OCI-LY3 (cell line): ENCODE measurements around the gene GPR18.

Experiments used
- H2AFZ ChIP-seq: fragments of 200-600, 300-600 bp; shearing (Covaris generic); 2 replicates; pipeline ENCODE4 v1.6.0; 2014; ENCODE audit warnings: antibody characterized with exemption, low read depth, low read length
- H3K27ac ChIP-seq: fragments of 200-600, 300-600 bp; sonication (generic); 2 replicates; pipeline ENCODE4 v1.5.1; 2014; ENCODE audit warnings: mild to moderate bottlenecking, low read length, moderate library complexity, mixed read lengths
- H3K27me3 ChIP-seq: fragments of 200-600, 300-600 bp; sonication (generic); 2 replicates; pipeline ENCODE4 v1.6.1; 2014; ENCODE audit warnings: low read depth, low read length, mixed read lengths
- H3K36me3 ChIP-seq: fragments of 200-600, 300-600 bp; sonication (generic); replicated peaks from 2 replicates; pipeline ENCODE3; 2014; ENCODE audit warnings: low read depth, low read length, mixed read lengths
- H3K4me1 ChIP-seq: fragments of 300-600, 200-600 bp; sonication (generic); 2 replicates; pipeline ENCODE4 v1.6.1; 2014; ENCODE audit warnings: low read length, mixed read lengths
- H3K4me2 ChIP-seq: fragments of 200-600, 300-600 bp; sonication (generic); 2 replicates; pipeline ENCODE4 v1.6.1; 2014; ENCODE audit warnings: low read length, mixed read lengths
- H3K4me3 ChIP-seq: fragments of 300-600, 200-600 bp; sonication (generic); 2 replicates; pipeline ENCODE4 v1.5.1; 2014; ENCODE audit warnings: antibody characterized with exemption, mild to moderate bottlenecking, low read length, moderate library complexity
- H3K79me2 ChIP-seq: fragments of 300-600, 200-600 bp; shearing (Covaris generic); 2 replicates; pipeline ENCODE4 v1.6.1; 2014; ENCODE audit warnings: mild to moderate bottlenecking, low read length, mixed read lengths
- H3K9ac ChIP-seq: fragments of 300-600, 200-600 bp; shearing (Covaris generic); 2 replicates; pipeline ENCODE4 v1.6.0; 2014; ENCODE audit warnings: mild to moderate bottlenecking, low read length, moderate library complexity
- H3K9me3 ChIP-seq: fragments of 200-600, 300-600 bp; shearing (Covaris generic); 2 replicates; pipeline ENCODE4 v1.6.1; 2014; ENCODE audit warnings: low read length, mixed read lengths; ENCODE audit not compliant: insufficient read depth
- H4K20me1 ChIP-seq: fragments of 200-600, 300-600 bp; sonication (generic); 2 replicates; pipeline ENCODE4 v1.6.1; 2016; ENCODE audit warnings: low read length, mixed read lengths; ENCODE audit not compliant: insufficient read depth
- EZH2phosphoT487 ChIP-seq: fragments of 200-600 bp; shearing (Covaris generic); IDR thresholded peaks from 2 replicates; pipeline ENCODE4 v1.6.1; 2018; ENCODE audit warnings: antibody characterized with exemption, mixed run types, low read depth
- TF ChIP-seq, protein P1 (sequence below): fragments of 200-600, 300-600 bp; sonication (generic); IDR thresholded peaks from 2 replicates; pipeline ENCODE4 v1.5.1; 2014; ENCODE audit warnings: antibody characterized with exemption, low read length, low read depth

Gene GPR18, protein sequence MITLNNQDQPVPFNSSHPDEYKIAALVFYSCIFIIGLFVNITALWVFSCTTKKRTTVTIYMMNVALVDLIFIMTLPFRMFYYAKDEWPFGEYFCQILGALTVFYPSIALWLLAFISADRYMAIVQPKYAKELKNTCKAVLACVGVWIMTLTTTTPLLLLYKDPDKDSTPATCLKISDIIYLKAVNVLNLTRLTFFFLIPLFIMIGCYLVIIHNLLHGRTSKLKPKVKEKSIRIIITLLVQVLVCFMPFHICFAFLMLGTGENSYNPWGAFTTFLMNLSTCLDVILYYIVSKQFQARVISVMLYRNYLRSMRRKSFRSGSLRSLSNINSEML

DNA sequence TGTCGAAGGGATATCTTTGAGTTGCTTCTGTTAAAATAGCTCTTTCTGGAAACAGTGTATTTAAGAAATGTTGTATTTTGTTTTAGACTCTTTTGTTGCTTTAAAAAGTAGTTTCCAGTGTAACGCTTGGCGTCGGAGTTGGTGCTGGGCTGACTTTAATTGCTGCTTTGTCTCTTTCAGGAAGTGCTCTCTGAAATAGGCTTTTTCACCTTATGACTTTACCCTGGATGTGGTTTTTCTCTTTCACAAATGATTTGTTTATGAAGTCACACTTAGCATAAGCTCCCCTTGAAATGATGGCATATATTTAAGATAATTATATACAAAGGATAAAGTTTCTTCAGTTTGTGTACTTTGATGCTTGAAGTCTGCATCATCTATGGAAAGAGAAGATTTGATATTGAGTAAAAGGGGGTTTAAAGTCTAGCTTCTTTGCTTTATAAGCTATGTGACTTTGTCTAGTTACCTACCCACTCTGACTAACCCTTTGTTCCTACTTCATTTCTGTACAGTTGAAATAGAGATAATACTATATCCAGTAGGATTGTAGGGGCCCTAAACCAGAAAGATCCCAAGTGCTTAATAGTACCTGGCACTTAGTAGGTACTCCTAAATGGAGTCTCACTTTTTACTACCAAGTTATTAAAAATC, at the start of gene GPR18:
GPR18 (minus strand) TSS at position 170 of the 651 bp plus-strand sequence. CDS start 2,507 bp downstream, outside the sequence.
- TF ChIP-seq, protein P1, sequence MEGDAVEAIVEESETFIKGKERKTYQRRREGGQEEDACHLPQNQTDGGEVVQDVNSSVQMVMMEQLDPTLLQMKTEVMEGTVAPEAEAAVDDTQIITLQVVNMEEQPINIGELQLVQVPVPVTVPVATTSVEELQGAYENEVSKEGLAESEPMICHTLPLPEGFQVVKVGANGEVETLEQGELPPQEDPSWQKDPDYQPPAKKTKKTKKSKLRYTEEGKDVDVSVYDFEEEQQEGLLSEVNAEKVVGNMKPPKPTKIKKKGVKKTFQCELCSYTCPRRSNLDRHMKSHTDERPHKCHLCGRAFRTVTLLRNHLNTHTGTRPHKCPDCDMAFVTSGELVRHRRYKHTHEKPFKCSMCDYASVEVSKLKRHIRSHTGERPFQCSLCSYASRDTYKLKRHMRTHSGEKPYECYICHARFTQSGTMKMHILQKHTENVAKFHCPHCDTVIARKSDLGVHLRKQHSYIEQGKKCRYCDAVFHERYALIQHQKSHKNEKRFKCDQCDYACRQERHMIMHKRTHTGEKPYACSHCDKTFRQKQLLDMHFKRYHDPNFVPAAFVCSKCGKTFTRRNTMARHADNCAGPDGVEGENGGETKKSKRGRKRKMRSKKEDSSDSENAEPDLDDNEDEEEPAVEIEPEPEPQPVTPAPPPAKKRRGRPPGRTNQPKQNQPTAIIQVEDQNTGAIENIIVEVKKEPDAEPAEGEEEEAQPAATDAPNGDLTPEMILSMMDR, result no peak
- 0 out of 2 replicates have a peak, but pooled peaks have one; percentile 33 for TF ChIP-seq EZH2phosphoT487
- peak within 1 kb of the TSS; percentile 23 for H3K9ac ChIP-seq
- H3K4me3 ChIP-seq, result peak within 1 kb of the TSS; percentile 63

GRCh38 chr13:99307648-99308339, 49.6 kb upstream of the GPR18 start:
- H3K79me2 ChIP-seq, result peaks cover 53% of the 10 kb centered on the region
- H3K4me2 ChIP-seq, result peak overlapping the region; percentile 86
- TF ChIP-seq EZH2phosphoT487, result no peak
- TF ChIP-seq, protein P1, result no peak
- H3K36me3 ChIP-seq, result peaks cover 49% of the 10 kb centered on the region
- peak overlapping the region; percentile 68 for H3K27ac ChIP-seq
- H3K9ac ChIP-seq, result peak overlapping the region; percentile 51
- H3K9me3 ChIP-seq, result peaks cover 6% of the 10 kb centered on the region
- H3K27me3 ChIP-seq, result no peaks in the 10 kb centered on the region; the same call in 1 of the 2 replicates
- no peak overlapping the region for H2AFZ ChIP-seq
- H3K4me1 ChIP-seq, result peaks cover 78% of the 10 kb centered on the region
- peaks cover 28% of the 10 kb centered on the region for H4K20me1 ChIP-seq
- peak overlapping the region; percentile 84 for H3K4me3 ChIP-seq

More for the DNA sequence above, at the start of gene GPR18:
- H3K9me3 ChIP-seq, result no peaks in the 10 kb centered on the region
- peaks cover 33% of the 10 kb centered on the region for H4K20me1 ChIP-seq
- H3K4me2 ChIP-seq, result peak within 1 kb of the TSS; percentile 70
- H3K79me2 ChIP-seq, result no peaks in the 10 kb centered on the region
- peaks cover 30% of the 10 kb centered on the region for H3K27me3 ChIP-seq
- H3K27ac ChIP-seq, result peak within 1 kb of the TSS; percentile 53
- peaks cover 39% of the 10 kb centered on the region for H3K4me1 ChIP-seq
- H2AFZ ChIP-seq, result no peak within 1 kb of the TSS
- peaks cover 26% of the 10 kb centered on the region for H3K36me3 ChIP-seq

- no peak for TF ChIP-seq EZH2phosphoT487
- TF ChIP-seq, protein P1, result no peak
- Histone ChIP-seq H4K20me1 (peaks cover 34% of the 10 kb centered on the region), H3K9ac (peak within 1 kb of the TSS; percentile 79), H3K4me3 (peak within 1 kb of the TSS; percentile 84), H3K9me3 (peaks cover 6% of the 10 kb centered on the region), H3K4me1 (peaks cover 79% of the 10 kb centered on the region), H3K27ac (peak within 1 kb of the TSS; percentile 68), H2AFZ (no peak within 1 kb of the TSS), H3K27me3 (no peaks in the 10 kb centered on the region; the same call in 1 of the 2 replicates), H3K4me2 (peak within 1 kb of the TSS; percentile 86), H3K36me3 (peaks cover 53% of the 10 kb centered on the region), H3K79me2 (peaks cover 59% of the 10 kb centered on the region)
These were observed 49.1 kb upstream of the GPR18 start, which contains the start of gene GPR183 for GRCh38 chr13:99307247-99307646. TSS of gene GPR183 (minus strand) at chr13:99307399. CDS start at chr13:99296145, 11,254 bp downstream.
